ENCODE measurements around the gene ZFTA.
A peak's percentile ranks its signal among the peaks of the same experiment; 100 is the strongest.
"Not testable (repeated sequence)": the region's sequence is repeated elsewhere in the genome, so short reads cannot be mapped to it uniquely, and the experiment has no call there.

The ZFTA gene

GRCh38 chr11:63768237-63769041 lies at the start of gene ZFTA:
TSS of gene ZFTA (minus strand) at chr11:63768775. CDS start at chr11:63768622, 153 bp downstream.
- DNase-seq = peak; percentile 72

DNA sequence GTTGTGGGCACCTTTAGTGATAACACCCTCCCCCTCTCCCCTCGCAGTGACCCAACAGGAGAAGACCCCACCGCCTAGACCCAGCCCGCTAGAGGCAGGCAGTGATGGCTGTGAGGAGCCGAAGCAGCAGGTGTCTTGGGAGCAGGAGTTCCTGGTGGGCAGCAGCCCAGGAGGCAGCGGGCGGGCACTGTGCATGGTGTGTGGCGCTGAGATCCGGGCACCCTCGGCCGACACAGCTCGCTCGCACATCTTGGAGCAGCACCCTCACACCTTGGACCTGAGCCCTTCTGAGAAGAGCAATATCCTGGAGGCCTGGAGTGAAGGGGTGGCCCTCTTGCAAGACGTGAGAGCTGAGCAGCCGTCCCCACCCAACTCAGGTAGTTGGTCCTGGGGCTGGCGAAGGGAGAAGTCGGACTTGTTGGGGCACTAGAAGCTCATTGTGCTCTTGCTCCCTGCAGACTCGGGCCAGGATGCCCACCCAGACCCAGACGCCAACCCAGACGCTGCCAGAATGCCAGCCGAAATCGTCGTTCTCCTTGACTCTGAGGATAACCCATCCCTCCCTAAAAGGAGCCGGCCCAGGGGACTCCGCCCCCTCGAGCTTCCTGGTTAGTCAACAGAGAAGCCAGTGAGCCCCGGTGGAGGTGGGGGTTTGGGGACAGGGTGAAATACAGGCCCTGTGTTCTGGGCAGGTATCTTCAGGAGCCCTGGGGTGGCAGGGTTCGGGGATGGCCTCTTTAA lies 49.4 kb upstream of the ZFTA start:
- no peak for DNase-seq

DNA sequence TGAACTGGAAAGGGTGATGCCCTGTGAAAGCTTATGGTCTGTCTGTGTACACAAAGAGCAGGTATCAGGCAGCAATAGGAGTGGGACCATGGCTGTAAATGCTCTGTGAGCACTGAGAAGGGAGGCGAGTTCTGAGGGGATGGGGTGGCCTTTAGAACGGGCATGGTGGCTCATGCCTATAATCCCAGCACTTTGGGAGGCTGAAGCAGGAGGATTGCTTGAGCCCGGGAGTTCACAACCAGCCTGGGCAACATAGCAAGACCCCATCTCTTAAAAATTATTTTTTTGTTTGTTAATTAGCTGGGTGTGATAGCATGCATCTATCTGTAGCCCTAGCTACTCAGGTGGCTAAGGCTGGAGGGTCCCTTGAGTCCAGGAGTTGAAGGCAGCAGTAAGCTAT lies 48.2 kb upstream of the ZFTA start:
- no peak for DNase-seq

GRCh38 chr11:63816166-63816565 lies 47.6 kb upstream of the ZFTA start:
- DNase-seq = no peak

GRCh38 chr11:63814383-63814736 lies 45.8 kb upstream of the ZFTA start:
- no peak for DNase-seq

DNA sequence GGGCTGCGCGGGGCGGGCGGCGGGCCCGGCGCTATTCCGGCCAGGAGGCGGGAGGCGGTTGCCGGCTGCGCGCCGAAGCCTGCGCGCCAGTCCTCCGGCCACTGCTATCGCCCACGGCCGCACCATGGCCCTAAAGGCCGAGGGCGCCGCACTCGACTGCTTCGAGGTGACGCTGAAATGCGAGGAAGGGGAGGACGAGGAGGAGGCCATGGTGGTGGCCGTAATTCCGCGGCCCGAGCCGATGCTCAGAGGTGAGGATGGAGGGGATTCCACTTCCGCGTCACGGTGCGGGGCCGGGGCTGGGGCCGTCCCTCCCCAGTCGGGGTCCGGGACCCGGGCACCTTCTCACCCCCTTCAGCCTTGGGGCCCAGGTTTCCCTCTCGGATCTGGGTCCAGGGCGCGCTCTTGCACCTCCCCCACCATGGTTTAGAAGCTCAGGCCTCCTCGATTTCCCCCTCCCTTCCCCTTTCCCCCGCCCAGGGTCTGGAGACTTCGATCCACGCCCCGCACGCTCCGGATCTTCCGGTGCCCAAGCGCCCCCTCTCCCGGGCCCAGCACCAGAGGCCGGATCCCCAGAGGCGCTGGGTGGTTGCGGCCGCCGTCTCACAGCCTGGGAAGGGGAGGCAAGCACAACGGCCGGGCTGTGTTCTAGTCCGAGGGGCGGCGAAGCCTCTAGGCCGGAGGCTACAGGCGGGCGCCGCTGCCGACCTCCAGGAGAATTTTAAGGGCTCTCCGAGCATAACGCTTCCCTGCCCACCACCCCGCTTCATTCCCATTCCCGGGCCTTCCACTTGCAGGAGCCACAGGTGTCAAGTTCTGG lies 45.2 kb upstream of the ZFTA start:
- peak; percentile 59 for DNase-seq

DNA sequence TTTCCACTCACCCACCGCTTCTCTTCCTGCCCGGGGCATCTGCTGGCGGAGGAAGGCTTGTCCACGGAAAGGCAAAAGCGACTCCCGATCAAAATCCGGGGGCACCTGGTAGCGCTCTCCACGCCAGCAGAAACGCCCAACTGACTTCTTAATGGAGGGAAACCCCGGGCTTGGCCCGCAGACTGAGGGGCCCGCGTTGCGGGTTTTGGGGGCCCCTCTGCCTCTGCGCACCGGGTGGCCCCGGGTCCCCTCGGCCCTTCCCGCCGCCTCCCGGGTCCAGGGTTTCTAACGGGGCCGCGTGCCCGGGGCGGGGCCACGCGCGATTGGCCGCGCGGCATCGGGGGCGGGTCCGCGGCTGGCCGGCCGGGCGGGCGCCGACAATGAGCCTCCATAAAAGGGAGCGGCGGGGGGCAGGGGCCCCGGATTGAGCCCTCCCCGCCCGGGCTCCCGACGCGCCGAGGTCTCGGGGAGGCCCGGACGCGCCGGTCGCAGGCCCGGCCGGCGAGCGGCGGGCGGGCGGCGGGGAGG lies 44.5 kb upstream of the ZFTA start, which contains the start of gene SPINDOC:
SPINDOC (plus strand) TSS at position 422 of the 528 bp plus-strand sequence. CDS start 231 bp downstream, outside the sequence.
- DNase-seq = peak; percentile 76

DNA sequence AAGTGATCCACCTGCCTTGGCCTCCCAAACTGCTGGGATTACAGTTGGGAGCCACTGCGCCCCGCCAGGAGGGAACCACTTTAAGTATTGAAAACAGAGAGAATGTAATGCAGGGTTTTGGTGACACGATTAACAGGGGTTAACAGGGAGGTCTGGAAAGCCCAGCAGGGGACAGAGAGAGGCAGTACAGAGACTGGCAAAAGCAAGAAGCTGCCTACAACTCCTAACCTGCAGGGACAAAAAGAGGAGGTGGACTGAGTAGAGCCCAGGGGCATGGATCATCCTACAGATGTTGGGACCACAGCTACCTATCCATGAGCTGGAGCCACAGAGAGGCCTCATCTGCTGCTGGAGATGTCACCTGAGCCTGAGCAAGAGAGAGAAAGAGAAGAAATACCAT lies 42.9 kb upstream of the ZFTA start:
- no peak for DNase-seq

GRCh38 chr11:63810383-63810782 lies 41.8 kb upstream of the ZFTA start:
- DNase-seq = not testable (repeated sequence)

DNA sequence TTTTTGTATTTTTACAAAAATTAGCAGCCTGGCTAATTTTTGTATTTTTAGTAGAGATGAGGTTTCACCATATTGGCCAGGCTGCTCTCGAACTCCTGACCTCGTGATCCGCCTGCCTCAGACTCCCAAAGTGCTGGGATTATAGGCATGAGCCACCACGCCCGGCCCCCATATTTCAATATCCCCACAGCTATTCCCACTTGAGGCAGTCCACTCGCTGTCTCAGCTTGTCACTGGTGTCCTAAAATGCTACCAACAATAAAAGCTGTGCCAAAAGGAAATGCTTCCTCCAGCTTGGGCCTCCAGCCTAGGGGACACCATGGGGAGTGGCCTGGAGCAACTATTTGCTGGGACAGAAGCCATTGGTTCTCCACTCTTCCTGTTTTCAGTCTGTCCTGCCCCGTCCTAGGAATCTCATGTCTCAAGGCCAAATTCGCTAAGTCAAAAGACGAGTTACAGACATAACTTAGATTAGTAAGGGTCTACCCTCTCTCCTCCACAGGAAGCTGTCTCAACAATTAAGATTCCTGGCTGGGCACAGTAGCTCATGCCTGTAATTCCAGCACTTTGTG lies 37.4 kb upstream of the ZFTA start:
- peak; percentile 19 for DNase-seq

GRCh38 chr11:63804259-63804658 lies 35.7 kb upstream of the ZFTA start:
- DNase-seq = no peak

GRCh38 chr11:63802637-63803414 lies 34.3 kb upstream of the ZFTA start:
- DNase-seq = peak; percentile 46

GRCh38 chr11:63800921-63801320 lies 32.3 kb upstream of the ZFTA start:
- DNase-seq = no peak

GRCh38 chr11:63795066-63795465 lies 26.5 kb upstream of the ZFTA start:
- DNase-seq = no peak

DNA sequence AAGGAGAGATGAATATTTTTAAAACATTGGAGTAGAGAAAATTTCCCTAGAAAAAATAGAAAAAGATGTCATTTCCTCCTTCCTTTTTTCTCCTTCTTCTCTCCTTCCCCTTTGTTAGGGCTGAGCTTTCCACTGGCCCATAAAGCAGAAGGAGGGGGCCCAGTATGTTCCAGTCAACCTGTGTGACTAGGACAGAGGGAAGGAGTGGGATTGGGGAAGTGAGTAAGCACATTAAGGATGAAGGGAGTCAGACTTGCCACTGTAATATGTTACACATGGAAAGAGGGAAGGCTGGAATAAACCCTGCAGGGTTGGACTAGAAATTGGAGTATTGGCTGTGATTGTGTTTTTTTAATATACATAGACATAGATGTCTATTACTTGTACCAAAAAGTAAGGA lies 24.6 kb upstream of the ZFTA start:
- DNase-seq = no peak

GRCh38 chr11:63791495-63792167 lies 23.1 kb upstream of the ZFTA start:
- DNase-seq = no peak

DNA sequence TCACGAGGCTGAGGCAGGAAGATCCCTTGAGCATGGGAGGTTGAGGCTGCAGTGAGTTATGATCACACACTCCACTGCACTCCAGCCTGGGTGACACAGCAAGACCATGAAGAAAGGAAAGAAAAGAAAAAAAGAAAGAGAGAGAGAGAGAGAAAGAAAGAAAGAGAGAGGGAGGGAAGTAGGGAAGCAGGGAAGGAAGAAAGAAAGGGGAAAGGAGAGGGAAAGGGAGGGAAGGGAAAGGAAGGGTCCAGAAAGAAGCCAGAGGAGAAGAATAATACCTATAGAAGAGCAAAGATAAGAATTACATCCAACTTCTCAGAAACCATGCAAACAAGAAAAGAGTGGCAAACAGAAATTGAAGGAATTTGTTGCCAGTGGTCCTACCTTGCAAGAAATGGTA lies 17.2 kb upstream of the ZFTA start:
- DNase-seq = no peak

- DNase-seq = no peak
Observed at GRCh38 chr11:63783925-63784592, 15.5 kb upstream of the ZFTA start.

DNA sequence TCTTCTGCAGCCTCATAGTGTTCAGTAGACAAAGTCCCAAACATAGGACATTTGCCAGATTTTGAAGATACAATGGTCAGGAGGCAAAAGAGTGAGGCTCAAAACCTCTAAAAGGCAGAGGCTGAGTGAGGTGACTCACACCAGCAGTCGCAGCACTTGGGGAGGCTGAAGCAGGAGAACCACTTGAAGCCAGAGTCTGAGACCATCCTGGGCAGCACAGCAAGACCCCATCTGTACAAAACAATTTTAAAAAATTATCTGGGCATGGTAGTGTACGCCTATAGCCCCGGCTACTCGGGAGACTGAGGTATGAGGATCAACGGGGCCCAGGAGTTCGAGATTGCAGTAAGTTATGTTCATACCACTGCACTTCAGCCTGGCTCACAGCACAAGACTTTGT lies 14.2 kb upstream of the ZFTA start:
- no peak for DNase-seq

GRCh38 chr11:63779039-63779438 lies 10.5 kb upstream of the ZFTA start:
- DNase-seq = peak; percentile 38

DNA sequence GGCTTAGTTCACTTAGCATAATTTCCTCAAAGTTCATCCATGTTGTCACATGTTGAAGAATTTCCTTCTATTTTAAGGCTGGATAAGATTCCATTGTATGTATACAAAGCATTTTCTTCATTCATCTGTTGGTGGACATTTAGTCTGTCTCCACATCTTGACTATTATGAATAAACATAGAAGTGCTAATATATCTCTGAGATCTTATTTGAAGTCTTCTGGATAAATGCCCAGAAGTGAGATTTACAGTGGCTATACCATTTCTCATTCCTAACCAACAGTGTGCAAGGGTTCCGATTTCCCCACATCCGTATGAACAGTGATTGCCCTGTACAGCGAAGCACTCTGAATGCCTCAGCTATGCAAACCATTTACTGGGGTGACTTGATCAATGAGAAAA lies 6.6 kb upstream of the ZFTA start:
- DNase-seq = peak; percentile 55
